ENCODE data around the gene HNRNPA3. TPM values are rescaled to one million over a fixed set of nuclear protein-coding genes. Genes with fewer than 3 reads are reported as not detected.
"Not testable (repeated sequence)": the region's sequence is repeated elsewhere in the genome, so short reads cannot be mapped to it uniquely, and the experiment has no call there.

Gene HNRNPA3
- total and polyA plus RNA-seq, 9 donors, result 44.4 to 491 (median 381) TPM

- H3K4me1 ChIP-seq (ENCODE audit: control insufficient read depth, insufficient read depth, low read length), result peaks cover 32% of the 10 kb centered on the region
- peak; percentile 96 for DNase-seq
- H3K27me3 ChIP-seq (ENCODE audit: control insufficient read depth, insufficient read depth, low read length), result no peaks in the 10 kb centered on the region
- H3K36me3 ChIP-seq (ENCODE audit: control insufficient read depth, insufficient read depth, low read length), result peaks cover 2% of the 10 kb centered on the region
- no peaks in the 10 kb centered on the region for H3K9me3 ChIP-seq (replicated peaks; ENCODE audit: control insufficient read depth, low read depth, low read length)
- WGBS (ENCODE audit: insufficient coverage), result 7% methylated on average over 3 of the region's 5 CpGs
- H3K4me3 ChIP-seq (ENCODE audit: low read length), result no peak overlapping the region
- peak overlapping the region; percentile 97 for H3K27ac ChIP-seq (ENCODE audit: low read length)
Observed at GRCh38 chr2:177242121-177242987, 29.8 kb downstream of the HNRNPA3 start.

- H3K27ac ChIP-seq (ENCODE audit: low read length), result peak overlapping the region; percentile 97
- no peak for DNase-seq
- H3K4me3 ChIP-seq (ENCODE audit: low read length), result no peak overlapping the region
- H3K9me3 ChIP-seq (replicated peaks; ENCODE audit: control insufficient read depth, low read depth, low read length), result no peaks in the 10 kb centered on the region
- H3K36me3 ChIP-seq (ENCODE audit: control insufficient read depth, insufficient read depth, low read length), result peaks cover 2% of the 10 kb centered on the region
- H3K4me1 ChIP-seq (ENCODE audit: control insufficient read depth, insufficient read depth, low read length), result peaks cover 37% of the 10 kb centered on the region
- 94% methylated on average over 2 of the region's 3 CpGs for WGBS (ENCODE audit: insufficient coverage)
- H3K27me3 ChIP-seq (ENCODE audit: control insufficient read depth, insufficient read depth, low read length), result no peaks in the 10 kb centered on the region
Observed at GRCh38 chr2:177243073-177243472, 30.5 kb downstream of the HNRNPA3 start.

- H3K27me3 ChIP-seq (ENCODE audit: control insufficient read depth, insufficient read depth, low read length), result no peaks in the 10 kb centered on the region
- no peaks in the 10 kb centered on the region for H3K9me3 ChIP-seq (replicated peaks; ENCODE audit: control insufficient read depth, low read depth, low read length)
- H3K27ac ChIP-seq (ENCODE audit: low read length), result peak overlapping the region; percentile 97
- H3K36me3 ChIP-seq (ENCODE audit: control insufficient read depth, insufficient read depth, low read length), result peaks cover 2% of the 10 kb centered on the region
- DNase-seq, result no peak
- H3K4me3 ChIP-seq (ENCODE audit: low read length), result no peak overlapping the region
- H3K4me1 ChIP-seq (ENCODE audit: control insufficient read depth, insufficient read depth, low read length), result peaks cover 37% of the 10 kb centered on the region
Observed at GRCh38 chr2:177243476-177243875, 30.9 kb downstream of the HNRNPA3 start.

- Histone ChIP-seq H3K9me3 (replicated peaks; ENCODE audit: control insufficient read depth, low read depth, low read length) (no peaks in the 10 kb centered on the region), H3K36me3 (ENCODE audit: control insufficient read depth, insufficient read depth, low read length) (peaks cover 4% of the 10 kb centered on the region), H3K27ac (ENCODE audit: low read length) (no peak overlapping the region), H3K4me3 (ENCODE audit: low read length) (no peak overlapping the region), H3K4me1 (ENCODE audit: control insufficient read depth, insufficient read depth, low read length) (peaks cover 31% of the 10 kb centered on the region), H3K27me3 (ENCODE audit: control insufficient read depth, insufficient read depth, low read length) (no peaks in the 10 kb centered on the region)
- DNase-seq, result no peak
- 100% methylated on average over 2 of the region's 6 CpGs for WGBS (ENCODE audit: insufficient coverage)
Observed at GRCh38 chr2:177244244-177244771, 31.7 kb downstream of the HNRNPA3 start.

- H3K27ac ChIP-seq (ENCODE audit: low read length), result no peak overlapping the region
- H3K4me1 ChIP-seq (ENCODE audit: control insufficient read depth, insufficient read depth, low read length), result peaks cover 27% of the 10 kb centered on the region
- H3K36me3 ChIP-seq (ENCODE audit: control insufficient read depth, insufficient read depth, low read length), result peaks cover 4% of the 10 kb centered on the region
- H3K27me3 ChIP-seq (ENCODE audit: control insufficient read depth, insufficient read depth, low read length), result no peaks in the 10 kb centered on the region
- no peak overlapping the region for H3K4me3 ChIP-seq (ENCODE audit: low read length)
- no peaks in the 10 kb centered on the region for H3K9me3 ChIP-seq (replicated peaks; ENCODE audit: control insufficient read depth, low read depth, low read length)
- peak; percentile 36 for DNase-seq
- 100% methylated on average over 1 of the region's 4 CpGs for WGBS (ENCODE audit: insufficient coverage)
Observed at GRCh38 chr2:177245010-177245422, 32.4 kb downstream of the HNRNPA3 start.

- peaks cover 4% of the 10 kb centered on the region for H3K36me3 ChIP-seq (ENCODE audit: control insufficient read depth, insufficient read depth, low read length)
- peaks cover 21% of the 10 kb centered on the region for H3K4me1 ChIP-seq (ENCODE audit: control insufficient read depth, insufficient read depth, low read length)
- WGBS (ENCODE audit: insufficient coverage), result 33% methylated on average over 1 of the region's 3 CpGs
Observed at GRCh38 chr2:177246000-177246399, 33.4 kb downstream of the HNRNPA3 start.

GRCh38 chr2:177246523-177247030, 34.0 kb downstream of the HNRNPA3 start:
- not testable (repeated sequence) for H3K4me3 ChIP-seq (ENCODE audit: low read length); H3K27me3 ChIP-seq (ENCODE audit: control insufficient read depth, insufficient read depth, low read length); DNase-seq; H3K27ac ChIP-seq (ENCODE audit: low read length); H3K9me3 ChIP-seq (replicated peaks; ENCODE audit: control insufficient read depth, low read depth, low read length); H3K36me3 ChIP-seq (ENCODE audit: control insufficient read depth, insufficient read depth, low read length)
- H3K4me1 ChIP-seq (ENCODE audit: control insufficient read depth, insufficient read depth, low read length), result peaks cover 18% of the 10 kb centered on the region
- no CpG with 5 or more reads among the region's 2 CpGs for WGBS (ENCODE audit: insufficient coverage)

More at GRCh38 chr2:177246000-177246399, 33.4 kb downstream of the HNRNPA3 start:
- H3K9me3 ChIP-seq (replicated peaks; ENCODE audit: control insufficient read depth, low read depth, low read length), result no peaks in the 10 kb centered on the region
- H3K4me3 ChIP-seq (ENCODE audit: low read length), result no peak overlapping the region
- no peaks in the 10 kb centered on the region for H3K27me3 ChIP-seq (ENCODE audit: control insufficient read depth, insufficient read depth, low read length)
- H3K27ac ChIP-seq (ENCODE audit: low read length), result peak overlapping the region; percentile 31
- DNase-seq, result no peak

- Histone ChIP-seq H3K9me3 (replicated peaks; ENCODE audit: control insufficient read depth, low read depth, low read length) (no peaks in the 10 kb centered on the region), H3K4me1 (ENCODE audit: control insufficient read depth, insufficient read depth, low read length) (peaks cover 23% of the 10 kb centered on the region), H3K27ac (ENCODE audit: low read length) (no peak overlapping the region), H3K27me3 (ENCODE audit: control insufficient read depth, insufficient read depth, low read length) (no peaks in the 10 kb centered on the region), H3K4me3 (ENCODE audit: low read length) (no peak overlapping the region), H3K36me3 (ENCODE audit: control insufficient read depth, insufficient read depth, low read length) (peaks cover 10% of the 10 kb centered on the region)
- WGBS (ENCODE audit: insufficient coverage), result 90% methylated on average over 5 of the region's 6 CpGs
- no peak for DNase-seq
Observed at GRCh38 chr2:177247693-177248262, 35.2 kb downstream of the HNRNPA3 start.

GRCh38 chr2:177249038-177249437, 36.4 kb downstream of the HNRNPA3 start:
- no peak overlapping the region for H3K4me3 ChIP-seq (ENCODE audit: low read length)
- H3K27ac ChIP-seq (ENCODE audit: low read length), result no peak overlapping the region
- H3K9me3 ChIP-seq (replicated peaks; ENCODE audit: control insufficient read depth, low read depth, low read length), result no peaks in the 10 kb centered on the region
- no peak for DNase-seq
- 100% methylated on average over 4 of the region's 7 CpGs for WGBS (ENCODE audit: insufficient coverage)
- no peaks in the 10 kb centered on the region for H3K27me3 ChIP-seq (ENCODE audit: control insufficient read depth, insufficient read depth, low read length)
- peaks cover 16% of the 10 kb centered on the region for H3K4me1 ChIP-seq (ENCODE audit: control insufficient read depth, insufficient read depth, low read length)
- H3K36me3 ChIP-seq (ENCODE audit: control insufficient read depth, insufficient read depth, low read length), result peaks cover 13% of the 10 kb centered on the region

GRCh38 chr2:177250461-177250860, 37.9 kb downstream of the HNRNPA3 start:
- Histone ChIP-seq H3K36me3 (ENCODE audit: control insufficient read depth, insufficient read depth, low read length) (peaks cover 17% of the 10 kb centered on the region), H3K9me3 (replicated peaks; ENCODE audit: control insufficient read depth, low read depth, low read length) (no peaks in the 10 kb centered on the region), H3K27ac (ENCODE audit: low read length) (no peak overlapping the region), H3K4me1 (ENCODE audit: control insufficient read depth, insufficient read depth, low read length) (peaks cover 21% of the 10 kb centered on the region), H3K4me3 (ENCODE audit: low read length) (no peak overlapping the region), H3K27me3 (ENCODE audit: control insufficient read depth, insufficient read depth, low read length) (no peaks in the 10 kb centered on the region)
- no peak for DNase-seq
- 91% methylated on average over 4 of the region's 5 CpGs for WGBS (ENCODE audit: insufficient coverage)

Measured in muscle of leg (tissue), 11 donors.